DMS79 (cell line): Measurements from ENCODE around the gene MAST4.
"Not testable (repeated sequence)": the region's sequence is repeated elsewhere in the genome, so short reads cannot be mapped to it uniquely, and the experiment has no call there.

Source experiments
- DNase-seq: peaks from one replicate; lab custom pipeline; 2025; lab: John Stamatoyannopoulos, UW

MAST4 gene

DNA sequence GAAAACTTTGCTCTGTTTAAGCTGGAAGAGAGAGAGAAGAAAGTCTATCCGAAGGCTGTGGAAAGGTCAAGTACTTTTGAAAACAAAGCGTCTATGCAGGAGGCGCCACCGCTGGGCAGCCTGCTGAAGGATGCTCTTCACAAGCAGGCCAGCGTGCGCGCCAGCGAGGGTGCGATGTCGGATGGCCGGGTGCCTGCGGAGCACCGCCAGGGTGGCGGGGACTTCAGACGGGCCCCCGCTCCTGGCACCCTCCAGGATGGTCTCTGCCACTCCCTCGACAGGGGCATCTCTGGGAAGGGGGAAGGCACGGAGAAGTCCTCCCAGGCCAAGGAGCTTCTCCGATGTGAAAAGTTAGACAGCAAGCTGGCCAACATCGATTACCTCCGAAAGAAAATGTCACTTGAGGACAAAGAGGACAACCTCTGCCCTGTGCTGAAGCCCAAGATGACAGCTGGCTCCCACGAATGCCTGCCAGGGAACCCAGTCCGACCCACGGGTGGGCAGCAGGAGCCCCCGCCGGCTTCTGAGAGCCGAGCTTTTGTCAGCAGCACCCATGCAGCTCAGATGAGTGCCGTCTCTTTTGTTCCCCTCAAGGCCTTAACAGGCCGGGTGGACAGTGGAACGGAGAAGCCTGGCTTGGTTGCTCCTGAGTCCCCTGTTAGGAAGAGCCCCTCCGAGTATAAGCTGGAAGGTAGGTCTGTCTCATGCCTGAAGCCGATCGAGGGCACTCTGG is 567.8 kb downstream of the MAST4 start:
- DNase-seq: no peak

DNA sequence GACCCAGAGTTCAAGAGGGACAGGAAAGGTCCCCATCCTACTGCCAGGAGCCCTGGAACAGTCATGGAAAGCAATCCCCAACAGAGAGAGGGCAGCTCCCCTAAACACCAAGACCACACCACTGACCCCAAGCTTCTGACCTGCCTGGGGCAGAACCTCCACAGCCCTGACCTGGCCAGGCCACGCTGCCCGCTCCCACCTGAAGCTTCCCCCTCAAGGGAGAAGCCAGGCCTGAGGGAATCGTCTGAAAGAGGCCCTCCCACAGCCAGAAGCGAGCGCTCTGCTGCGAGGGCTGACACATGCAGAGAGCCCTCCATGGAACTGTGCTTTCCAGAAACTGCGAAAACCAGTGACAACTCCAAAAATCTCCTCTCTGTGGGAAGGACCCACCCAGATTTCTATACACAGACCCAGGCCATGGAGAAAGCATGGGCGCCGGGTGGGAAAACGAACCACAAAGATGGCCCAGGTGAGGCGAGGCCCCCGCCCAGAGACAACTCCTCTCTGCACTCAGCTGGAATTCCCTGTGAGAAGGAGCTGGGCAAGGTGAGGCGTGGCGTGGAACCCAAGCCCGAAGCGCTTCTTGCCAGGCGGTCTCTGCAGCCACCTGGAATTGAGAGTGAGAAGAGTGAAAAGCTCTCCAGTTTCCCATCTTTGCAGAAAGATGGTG is 568.8 kb downstream of the MAST4 start:
- DNase-seq: no peak

DNA sequence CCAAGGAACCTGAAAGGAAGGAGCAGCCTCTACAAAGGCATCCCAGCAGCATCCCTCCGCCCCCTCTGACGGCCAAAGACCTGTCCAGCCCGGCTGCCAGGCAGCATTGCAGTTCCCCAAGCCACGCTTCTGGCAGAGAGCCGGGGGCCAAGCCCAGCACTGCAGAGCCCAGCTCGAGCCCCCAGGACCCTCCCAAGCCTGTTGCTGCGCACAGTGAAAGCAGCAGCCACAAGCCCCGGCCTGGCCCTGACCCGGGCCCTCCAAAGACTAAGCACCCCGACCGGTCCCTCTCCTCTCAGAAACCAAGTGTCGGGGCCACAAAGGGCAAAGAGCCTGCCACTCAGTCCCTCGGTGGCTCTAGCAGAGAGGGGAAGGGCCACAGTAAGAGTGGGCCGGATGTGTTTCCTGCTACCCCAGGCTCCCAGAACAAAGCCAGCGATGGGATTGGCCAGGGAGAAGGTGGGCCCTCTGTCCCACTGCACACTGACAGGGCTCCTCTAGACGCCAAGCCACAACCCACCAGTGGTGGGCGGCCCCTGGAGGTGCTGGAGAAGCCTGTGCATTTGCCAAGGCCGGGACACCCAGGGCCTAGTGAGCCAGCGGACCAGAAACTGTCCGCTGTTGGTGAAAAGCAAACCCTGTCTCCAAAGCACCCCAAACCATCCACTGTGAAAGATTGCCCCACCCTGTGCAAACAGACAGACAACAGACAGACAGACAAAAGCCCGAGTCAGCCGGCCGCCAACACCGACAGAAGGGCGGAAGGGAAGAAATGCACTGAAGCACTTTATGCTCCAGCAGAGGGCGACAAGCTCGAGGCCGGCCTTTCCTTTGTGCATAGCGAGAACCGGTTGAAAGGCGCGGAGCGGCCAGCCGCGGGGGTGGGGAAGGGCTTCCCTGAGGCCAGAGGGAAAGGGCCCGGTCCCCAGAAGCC is 569.6 kb downstream of the MAST4 start:
- no peak for DNase-seq

DNA sequence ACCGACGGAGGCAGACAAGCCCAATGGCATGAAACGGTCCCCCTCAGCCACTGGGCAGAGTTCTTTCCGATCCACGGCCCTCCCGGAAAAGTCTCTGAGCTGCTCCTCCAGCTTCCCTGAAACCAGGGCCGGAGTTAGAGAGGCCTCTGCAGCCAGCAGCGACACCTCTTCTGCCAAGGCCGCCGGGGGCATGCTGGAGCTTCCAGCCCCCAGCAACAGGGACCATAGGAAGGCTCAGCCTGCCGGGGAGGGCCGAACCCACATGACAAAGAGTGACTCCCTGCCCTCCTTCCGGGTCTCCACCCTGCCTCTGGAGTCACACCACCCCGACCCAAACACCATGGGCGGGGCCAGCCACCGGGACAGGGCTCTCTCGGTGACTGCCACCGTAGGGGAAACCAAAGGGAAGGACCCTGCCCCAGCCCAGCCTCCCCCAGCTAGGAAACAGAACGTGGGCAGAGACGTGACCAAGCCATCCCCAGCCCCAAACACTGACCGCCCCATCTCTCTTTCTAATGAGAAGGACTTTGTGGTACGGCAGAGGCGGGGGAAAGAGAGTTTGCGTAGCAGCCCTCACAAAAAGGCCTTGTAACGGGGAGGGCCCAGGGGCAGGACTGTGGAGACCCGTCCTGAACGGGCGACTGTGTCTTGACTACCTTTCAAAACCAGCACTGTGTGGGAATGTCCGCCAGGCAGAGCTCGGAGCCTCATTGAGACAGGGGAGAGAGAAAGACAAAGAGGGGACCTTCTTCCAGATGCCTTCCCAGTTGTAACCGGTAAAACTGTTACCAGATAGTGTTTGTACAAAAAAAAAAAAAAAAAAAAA is 570.5 kb downstream of the MAST4 start:
- no peak for DNase-seq

DNA sequence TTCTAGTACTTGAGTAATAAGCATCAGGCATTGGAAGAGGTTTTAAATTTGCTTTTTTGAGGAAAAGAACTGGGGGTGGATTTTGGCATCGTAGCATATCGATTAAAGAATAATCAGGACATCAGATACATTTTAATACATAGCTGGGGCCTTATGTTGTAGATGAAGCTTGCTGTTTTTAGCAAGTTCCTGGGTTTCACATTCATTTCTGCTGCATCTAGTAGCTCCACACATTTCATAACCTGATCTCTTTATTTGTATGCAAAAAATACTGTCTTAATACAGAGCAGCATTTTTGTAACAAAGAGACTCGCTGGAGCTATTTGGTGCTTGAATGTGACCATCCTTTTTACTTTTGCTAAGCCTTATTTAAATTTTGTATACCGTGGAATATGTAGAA is 571.9 kb downstream of the MAST4 start:
- DNase-seq: no peak

DNA sequence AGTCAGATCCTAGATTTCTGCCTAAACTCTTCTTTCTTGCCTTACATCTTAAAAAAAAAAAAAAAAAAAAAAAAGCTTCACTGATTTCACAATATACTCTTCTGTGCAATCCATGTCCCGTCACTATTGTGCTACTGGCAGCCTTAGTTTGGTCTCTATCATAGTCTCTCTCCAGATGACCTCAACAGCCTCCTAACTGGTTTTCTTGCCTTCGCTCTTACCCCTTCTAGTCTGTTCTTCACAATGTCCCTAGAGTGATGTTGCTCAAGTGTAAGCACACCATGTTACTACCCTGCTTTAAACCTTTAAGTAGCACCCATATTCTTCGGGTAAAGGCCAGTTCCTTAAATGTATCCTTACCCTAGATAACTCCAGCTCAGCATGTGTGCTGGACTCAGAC is 574.6 kb downstream of the MAST4 start:
- no peak for DNase-seq

DNA sequence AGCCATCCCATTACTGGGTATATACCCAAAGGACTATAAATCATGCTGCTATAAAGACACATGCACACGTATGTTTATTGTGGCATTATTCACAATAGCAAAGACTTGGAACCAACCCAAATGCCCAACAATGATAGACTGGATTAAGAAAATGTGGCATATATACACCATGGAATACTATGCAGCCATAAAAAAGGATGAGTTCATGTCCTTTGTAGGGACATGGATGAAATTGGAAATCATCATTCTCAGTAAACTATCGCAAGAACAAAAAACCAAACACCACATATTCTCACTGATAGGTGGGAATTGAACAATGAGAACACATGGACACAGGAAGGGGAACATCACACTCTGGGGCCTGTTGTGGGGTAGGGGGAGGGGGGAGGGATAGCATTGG is 577.2 kb downstream of the MAST4 start:
- DNase-seq: not testable (repeated sequence)

DNA sequence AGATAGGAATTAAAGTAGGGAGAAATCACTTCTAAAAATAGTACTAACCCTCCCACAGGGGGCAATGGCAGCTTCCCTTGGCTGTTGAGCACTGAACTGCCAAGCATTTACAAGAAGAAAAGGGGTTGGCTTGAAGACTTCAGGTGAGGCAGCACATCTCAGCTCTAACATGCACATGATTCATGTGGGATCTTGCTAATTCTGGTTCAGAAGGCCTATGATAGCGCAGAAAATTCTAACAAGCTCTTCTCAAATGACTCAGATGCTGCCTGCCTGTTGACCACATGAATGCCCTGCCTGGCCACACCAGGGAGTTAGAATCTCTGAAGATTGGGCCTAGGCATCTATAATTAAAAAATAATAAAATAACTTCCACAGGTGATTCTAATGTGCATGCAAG is 577.8 kb downstream of the MAST4 start:
- no peak for DNase-seq

DNA sequence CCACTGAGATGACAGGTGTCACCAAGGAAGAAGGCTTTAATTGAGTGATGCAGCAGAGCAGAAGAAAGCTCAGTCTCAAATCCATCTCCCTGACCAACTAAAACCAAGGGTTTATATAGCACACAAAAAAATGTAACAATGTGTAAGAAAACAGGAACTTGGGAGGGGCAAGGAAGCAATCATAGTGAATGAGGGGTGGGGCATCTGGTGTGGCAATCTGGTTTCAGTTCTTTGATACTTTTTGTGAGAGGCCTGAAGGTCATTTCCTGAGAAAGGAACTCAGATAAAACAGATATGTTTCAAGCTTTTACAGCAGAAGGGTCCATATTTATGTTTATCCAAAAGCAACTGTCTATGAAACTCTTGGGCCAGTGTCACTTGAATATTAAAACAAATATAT is 580.7 kb downstream of the MAST4 start:
- DNase-seq: no peak

DNA sequence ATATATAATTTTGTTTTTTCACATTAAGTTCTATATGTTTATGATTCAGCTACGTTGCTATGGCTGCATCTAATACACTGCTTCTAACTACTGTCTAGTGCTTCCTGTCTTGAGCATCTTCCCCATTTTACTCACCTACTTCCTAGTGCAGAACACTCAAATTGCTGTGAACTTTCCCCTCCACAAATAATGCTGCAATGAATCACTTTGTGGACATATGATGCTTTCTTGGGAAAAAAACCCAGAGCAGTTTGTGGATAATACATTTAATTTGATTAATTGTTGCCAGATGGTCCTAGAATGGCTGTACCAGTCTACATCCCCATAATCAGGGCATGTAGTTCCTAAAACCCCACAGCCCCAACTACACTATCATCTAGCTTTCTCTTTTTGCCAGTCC is 581.9 kb downstream of the MAST4 start:
- DNase-seq: no peak

DNA sequence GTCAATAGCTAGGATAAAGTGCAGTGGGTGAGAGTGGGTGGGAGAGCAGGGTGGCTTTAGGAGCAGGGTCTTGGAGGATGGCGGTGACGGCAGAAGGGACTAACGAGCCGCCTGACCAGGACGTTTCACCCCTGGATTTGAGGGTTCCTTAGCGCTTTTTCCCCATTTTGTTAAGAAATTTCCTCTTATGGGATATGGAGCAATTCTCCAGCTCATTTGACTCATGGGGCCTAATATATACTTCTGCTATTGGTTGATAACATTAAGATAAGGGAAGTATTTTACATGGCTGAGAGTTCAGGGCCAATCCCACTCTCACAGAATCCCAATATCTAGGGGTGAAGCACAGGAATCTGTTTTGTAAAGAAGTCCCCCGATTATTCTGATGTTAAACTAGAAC is 582.8 kb downstream of the MAST4 start:
- DNase-seq: no peak

DNA sequence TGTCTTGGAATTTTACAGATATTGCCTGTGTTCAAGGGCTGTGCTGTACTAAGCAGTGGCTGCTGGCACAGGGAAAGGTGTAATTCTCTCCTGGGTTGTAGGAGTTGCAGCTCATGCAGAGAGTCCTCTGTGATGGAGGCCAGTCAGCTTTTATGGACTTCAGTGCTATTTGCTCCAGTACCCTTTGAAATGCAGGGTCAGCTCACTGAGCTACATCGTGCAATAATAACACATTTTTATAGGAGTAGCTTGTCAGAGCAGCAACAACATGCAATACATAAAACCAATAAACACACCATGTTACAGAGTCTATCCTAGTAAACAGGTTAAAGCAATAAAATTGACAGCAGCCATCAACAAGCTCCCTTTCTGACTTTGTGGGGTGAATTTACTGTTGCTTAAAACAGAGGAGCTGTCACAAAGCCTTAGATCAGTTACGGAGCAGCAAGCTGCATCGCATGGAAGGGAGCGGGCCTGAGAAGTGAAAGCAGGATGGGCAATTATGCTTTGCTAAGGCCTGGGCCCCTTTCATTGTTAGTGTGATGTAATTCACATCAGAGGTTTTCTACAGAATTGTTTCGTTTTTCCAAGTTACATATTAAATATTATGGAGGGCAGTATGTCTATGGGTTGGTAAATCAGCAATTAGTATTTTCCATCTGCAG is 583.6 kb downstream of the MAST4 start:
- DNase-seq: no peak

DNA sequence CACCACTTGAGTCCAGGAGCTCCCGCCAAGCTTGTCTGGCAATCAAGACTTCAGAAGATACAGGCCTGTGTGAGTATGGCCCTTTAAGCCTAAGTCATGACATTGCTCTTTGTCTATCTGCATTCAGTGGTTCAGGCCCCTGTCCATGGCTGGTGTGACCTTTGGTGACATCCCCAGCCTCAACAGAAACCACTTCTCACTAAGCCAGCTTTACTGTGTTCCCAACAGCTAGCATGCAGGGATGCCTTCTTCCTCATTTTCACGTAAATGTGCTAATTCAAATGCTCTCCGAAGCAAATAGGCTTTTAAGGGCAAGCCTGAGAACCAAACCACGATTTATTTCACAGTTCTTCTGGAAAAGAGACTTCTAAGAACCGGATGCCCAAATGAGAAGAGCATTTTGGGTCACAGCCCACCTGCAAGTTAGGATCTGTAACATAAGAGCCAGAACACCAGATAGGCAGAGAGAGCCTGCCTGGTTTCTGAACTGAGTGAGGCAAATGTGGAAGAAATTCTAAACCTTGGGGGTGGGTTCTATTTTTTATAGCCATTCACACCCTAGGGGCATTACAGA is 585.5 kb downstream of the MAST4 start:
- no peak for DNase-seq

DNA sequence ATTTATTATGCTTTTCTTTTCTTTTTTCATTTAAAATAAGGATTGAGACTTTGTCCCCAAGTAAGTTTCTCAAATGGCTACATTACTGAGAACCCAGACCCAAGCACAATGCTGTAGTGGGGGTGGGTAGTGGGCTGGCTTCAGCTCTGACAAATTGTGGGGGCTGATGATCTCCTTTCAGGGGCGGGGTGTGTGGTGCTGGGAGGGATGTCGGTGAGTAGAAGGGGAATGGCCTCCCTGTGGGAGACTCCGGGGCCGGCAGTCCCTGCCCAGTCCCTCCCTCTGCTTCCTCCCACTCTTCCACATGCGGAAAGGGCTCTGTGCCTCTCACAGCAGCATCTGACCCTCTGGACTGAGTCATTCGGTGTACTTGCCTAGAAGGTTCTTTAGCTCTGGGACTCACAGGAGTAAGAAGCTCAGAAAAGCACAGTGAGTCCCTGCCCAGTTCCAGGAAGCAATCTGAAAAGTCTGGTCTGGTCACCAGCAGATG is 586.2 kb downstream of the MAST4 start:
- DNase-seq: no peak

DNA sequence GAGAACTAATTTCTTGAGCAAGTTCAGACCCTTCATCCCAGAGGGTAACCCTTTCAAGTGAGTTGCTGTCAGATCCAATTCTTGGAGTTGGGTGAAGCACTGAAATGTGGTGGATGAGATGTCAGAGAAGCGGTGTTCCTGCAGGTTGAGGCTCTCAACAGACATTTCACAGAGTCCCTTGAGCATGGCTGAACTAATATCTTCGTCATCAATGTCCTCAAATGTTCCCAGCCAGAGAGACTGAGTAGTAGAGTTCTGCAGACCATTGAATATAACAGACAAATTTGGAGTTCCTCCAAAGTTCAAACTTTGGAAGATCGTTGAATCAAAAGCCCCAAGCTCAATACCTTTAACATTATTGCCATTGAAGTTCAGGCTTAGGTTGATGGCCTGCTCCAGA is 587.7 kb downstream of the MAST4 start:
- no peak for DNase-seq

DNA sequence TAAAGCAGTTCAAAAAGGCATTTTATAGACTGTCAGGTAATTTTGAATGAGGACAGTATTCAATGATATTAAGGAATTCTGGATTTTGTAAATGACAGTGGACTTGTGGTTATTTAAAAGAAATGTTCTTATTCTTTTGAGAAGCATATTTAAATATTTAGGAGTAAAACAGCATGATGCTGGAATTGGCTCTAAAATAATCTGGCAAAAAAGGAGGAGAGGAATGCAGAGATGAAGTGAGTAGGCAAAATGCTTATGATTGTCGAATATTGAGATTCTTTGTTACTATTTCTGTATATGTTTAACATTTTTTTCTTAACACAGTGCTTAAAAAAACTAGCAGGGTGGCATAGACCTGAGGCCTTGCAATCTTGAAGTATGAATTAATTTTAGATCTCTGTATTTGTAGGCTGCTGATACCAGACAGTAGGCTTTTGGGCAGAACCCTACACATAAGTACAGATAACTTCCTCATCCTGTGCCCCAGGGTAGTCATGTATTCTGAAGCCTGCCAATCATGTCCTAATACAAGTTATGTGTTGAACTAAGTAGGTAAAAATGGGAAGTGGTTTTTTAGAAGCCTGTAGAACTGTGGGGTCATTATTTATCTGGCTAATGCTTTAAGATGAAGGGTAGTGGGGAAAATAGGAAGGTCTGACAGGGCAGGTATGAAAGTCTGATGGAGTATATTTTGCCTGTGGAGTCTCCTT is 591.0 kb downstream of the MAST4 start:
- no peak for DNase-seq

DNA sequence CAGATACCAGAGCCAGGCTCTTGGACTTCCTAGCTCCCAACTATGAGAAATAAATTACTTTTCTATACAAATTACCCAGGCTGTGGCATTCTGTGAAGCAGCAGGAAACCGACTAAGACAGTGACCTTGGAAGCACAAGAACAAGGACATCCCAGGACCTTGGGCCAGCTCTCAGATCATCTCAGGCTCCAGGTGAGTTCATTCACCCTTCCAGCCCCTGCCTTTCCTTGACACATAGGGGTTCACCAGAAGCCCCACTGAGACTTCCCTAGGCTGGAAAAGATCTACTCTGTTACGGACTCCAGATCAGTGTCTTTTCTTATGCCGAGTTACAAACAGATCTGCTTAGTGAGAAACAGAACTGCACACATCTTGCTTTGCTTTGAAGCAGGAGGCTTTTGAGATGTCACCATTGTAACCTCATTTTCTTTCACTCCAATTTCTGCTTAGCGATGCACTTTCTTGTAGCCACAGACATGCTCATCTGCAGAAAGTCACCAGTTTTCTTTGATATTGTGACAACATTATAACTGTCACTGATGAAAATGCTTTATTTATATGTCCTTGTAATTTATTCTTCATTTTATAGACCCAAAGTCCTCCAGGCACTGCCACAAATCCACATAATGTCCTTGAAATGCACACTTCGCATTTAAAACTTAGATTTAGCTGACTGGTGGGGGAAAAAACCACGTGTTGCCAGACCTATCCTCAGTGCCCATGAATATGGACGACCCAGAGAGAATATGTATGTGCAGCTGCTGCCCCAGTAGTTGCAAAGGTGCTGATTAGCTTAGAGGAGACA is 592.3 kb downstream of the MAST4 start:
- no peak for DNase-seq

DNA sequence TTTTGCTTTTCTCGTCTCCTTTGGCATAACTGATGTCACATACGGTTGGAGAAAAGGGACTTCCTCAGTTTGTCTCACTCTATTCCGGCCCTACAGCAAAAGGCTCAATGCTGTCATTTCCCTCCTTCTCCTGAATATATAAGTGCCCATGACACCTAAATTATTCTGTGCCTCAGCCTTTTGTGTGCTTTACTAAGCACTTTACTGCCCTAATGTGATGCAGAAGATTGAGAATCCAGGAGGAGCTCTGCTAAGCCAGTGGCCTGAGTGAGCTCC is 592.8 kb downstream of the MAST4 start:
- DNase-seq: no peak

DNA sequence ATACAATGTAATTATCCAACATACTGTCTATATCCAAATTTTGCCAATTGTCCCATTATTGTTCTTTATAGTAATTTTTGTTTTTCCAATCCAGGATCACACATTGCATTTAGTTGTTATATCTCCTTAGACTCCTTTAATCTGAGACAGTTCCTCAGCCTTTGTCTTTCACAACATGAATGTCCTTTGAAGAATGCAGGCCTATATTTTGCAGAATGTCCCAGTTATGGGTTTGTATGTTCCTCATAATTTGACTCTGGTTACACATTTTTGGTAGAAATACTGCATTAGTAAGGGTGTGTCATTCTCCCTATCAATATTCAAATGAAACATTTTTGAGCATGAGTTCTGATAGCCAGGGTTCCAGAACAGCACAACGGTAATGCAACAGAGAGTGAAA is 593.7 kb downstream of the MAST4 start:
- DNase-seq: no peak

DNA sequence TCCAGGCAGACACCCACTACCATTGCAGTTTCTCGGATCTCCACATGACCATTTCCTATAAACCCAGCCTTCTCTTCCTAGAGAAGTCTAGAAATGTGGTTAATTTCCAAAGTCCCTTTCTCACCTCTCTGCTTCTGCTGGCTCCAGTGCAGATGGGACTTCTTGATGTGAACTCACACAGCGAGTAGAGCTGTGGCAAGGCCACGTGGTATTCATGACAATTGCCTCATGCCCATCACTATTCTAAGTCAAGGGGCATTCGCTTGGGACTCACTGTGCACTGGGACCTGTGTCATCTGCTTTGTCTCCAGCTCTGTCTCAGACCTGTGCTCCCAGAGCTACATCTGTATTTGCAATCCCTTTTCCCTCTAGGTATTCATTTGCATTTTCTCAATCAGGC is 594.2 kb downstream of the MAST4 start:
- no peak for DNase-seq
